ENCODE data around the gene SNRNP40.

SNRNP40 gene

GRCh38 chr1:31231802-31232201 is 64.8 kb downstream of the SNRNP40 start:
- DNase-seq (ENCODE audit: low read depth in 2 of 2), result no peak

- DNase-seq (ENCODE audit: low read depth in 2 of 2), result no peak
These were observed 66.2 kb downstream of the SNRNP40 start for GRCh38 chr1:31230378-31230777.

GRCh38 chr1:31228986-31229385 is 67.6 kb downstream of the SNRNP40 start:
- DNase-seq (ENCODE audit: low read depth in 2 of 2), result no peak

- no peak for DNase-seq (ENCODE audit: low read depth in 2 of 2)
These were observed 68.6 kb downstream of the SNRNP40 start for GRCh38 chr1:31227891-31228568.

DNA sequence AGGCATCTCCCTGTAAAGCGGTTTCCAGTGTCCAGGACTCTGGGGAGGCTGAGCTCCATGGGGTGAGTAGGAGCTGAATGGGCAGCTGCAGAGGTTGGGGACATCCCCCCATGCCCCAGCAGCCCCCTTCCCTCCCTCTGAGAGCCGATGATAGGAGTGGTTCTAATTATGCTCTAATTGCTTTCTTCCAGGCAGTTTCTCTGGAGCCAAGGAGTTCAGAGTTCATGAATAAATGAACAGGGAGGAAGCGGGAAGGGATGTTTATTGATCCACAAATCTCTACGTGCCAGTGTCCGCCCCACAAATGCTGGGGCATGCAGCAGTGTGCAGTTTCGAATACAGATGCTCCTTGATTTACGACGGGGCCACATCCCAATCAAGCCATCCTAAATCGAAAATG is 72.5 kb downstream of the SNRNP40 start:
- no peak for DNase-seq (ENCODE audit: low read depth in 2 of 2)

DNA sequence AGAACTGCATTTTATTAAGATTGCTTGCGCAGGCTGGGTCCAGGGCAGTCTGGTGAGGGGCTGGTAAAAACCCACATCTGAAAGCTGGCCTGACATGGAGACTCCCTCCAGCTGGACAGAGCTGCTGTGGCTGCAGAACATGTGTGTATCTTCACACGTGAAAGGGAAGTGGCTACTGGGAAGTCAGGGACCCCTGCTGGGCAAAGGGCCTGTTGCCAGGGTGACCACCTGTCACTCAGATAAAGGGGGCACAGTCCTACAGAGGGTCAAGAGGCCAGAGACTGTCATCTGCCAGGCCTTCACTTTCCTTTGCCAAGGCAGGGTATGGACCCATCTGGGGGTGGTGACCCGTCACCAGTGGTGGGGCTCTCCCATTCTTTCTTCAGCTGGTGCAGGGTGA is 74.4 kb downstream of the SNRNP40 start:
- DNase-seq (ENCODE audit: low read depth in 2 of 2), result no peak

- no peak for DNase-seq (ENCODE audit: low read depth in 2 of 2)
These were observed 75.5 kb downstream of the SNRNP40 start for GRCh38 chr1:31221072-31221471.

- no peak for DNase-seq (ENCODE audit: low read depth in 2 of 2)
These were observed 77.1 kb downstream of the SNRNP40 start for GRCh38 chr1:31219489-31219888.

DNA sequence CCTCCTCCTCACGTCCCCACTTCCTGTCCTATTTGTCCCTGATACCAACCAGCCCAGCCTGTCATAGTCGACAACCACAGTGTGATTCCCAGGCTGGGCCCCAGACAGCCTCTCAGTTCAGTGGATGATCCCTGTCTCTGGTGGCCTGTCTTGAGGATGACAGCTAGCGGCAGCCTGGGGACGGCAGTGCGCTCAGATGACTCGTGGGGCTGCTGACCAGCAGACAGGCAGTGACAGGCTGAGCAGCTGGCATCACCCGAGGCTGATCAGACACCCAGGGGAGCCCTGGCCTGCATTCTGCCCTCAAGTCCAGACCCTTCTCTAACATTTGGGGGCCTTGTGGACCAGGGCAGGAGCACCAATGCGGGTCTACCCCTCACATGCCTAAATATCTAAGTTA is 77.9 kb downstream of the SNRNP40 start:
- no peak for DNase-seq (ENCODE audit: low read depth in 2 of 2)

GRCh38 chr1:31216016-31216415 is 80.6 kb downstream of the SNRNP40 start:
- no peak for DNase-seq (ENCODE audit: low read depth in 2 of 2)

DNA sequence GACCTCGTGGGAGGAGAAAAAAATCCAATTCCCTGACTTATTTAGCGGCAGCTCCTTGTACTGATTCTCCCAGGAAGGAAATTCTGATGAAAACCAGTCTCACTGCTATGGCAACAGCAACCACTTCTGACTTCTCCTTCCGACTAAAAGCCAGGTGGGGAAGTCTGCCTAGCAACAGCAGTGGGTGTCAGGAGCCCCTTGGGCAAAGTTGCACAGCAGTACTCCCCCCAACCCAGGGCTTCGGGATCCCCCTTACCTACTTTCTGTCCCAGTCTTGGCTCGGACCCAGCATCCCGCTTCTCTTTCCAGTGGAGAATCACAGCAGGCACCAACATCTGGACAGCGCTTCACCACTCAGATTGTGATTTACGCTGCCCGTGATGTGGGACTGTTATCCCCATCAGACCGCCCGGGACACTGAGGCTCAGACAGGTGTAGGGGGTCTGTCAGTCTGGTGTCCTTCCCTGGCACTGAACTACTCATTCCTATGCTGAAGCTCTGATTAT is 81.5 kb downstream of the SNRNP40 start:
- DNase-seq (ENCODE audit: low read depth in 2 of 2), result no peak

DNA sequence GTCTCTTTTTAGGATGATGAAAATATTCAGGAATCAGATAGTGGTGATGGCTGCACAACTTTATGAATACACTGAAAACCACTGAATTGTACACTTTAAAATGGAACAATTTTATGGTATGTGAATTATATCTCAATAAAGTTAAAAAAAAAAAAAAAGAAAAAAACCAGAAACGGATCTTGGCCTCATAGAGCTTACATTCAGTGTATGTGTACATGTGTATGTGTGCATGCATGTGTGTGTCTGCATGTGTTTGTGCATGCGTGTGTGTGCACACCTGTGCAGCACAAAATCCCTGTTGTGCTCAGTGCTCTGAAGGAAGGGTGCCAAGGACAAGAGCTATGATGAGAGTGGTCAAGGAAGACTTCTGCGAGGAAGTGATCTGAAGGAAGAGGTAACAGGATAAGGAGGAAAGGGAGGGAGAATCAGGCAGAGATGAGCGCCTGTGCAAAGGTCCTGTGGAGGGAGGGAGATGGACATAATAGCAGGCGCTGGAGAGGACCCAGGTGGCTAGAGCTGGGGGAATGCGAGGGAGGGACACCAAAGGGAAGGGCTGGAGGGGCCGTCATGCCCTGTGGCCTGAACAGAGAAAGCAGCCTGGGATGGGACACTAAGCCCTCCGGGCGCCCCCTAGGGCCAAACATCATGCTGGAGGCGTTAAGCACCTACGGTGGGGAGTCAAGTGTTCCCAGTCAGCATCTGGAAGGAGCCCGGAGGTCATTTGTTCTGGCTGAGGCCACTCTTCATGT is 82.1 kb downstream of the SNRNP40 start:
- DNase-seq (ENCODE audit: low read depth in 2 of 2), result no peak

All from stimulated activated CD8-positive, alpha-beta memory T cell treated with anti-CD3 and anti-CD28 coated beads, Interleukin-15, amount 100 ng/mL, for 48 hours (primary cell).